Measurements from ENCODE around the gene DENND1A.
"Not testable (repeated sequence)": the region's sequence is repeated elsewhere in the genome, so short reads cannot be mapped to it uniquely, and the experiment has no call there.

The DENND1A gene

GRCh38 chr9:123643518-123643917, 286.4 kb downstream of the DENND1A start:
- DNase-seq: no peak

GRCh38 chr9:123642291-123643278, 287.3 kb downstream of the DENND1A start:
- DNase-seq: no peak

GRCh38 chr9:123640792-123641222, 289.1 kb downstream of the DENND1A start:
- DNase-seq: no peak

GRCh38 chr9:123639743-123640142, 290.2 kb downstream of the DENND1A start:
- no peak for DNase-seq

GRCh38 chr9:123637945-123638634, 291.8 kb downstream of the DENND1A start:
- no peak for DNase-seq

- no peak for DNase-seq
Measured at GRCh38 chr9:123637606-123637944, 292.4 kb downstream of the DENND1A start.

- DNase-seq: not testable (repeated sequence)
Measured at GRCh38 chr9:123636805-123637204, 293.1 kb downstream of the DENND1A start.

GRCh38 chr9:123631862-123632261, 298.1 kb downstream of the DENND1A start:
- DNase-seq: no peak

- DNase-seq: no peak
Measured at GRCh38 chr9:123630233-123630632, 299.7 kb downstream of the DENND1A start.

GRCh38 chr9:123629531-123629930, 300.4 kb downstream of the DENND1A start:
- DNase-seq: no peak

- DNase-seq: no peak
Measured at GRCh38 chr9:123622711-123623241, 307.1 kb downstream of the DENND1A start.

GRCh38 chr9:123620239-123620638, 309.7 kb downstream of the DENND1A start:
- DNase-seq: no peak

GRCh38 chr9:123617952-123618678, 311.8 kb downstream of the DENND1A start:
- no peak for DNase-seq

- no peak for DNase-seq
Measured at GRCh38 chr9:123617286-123617685, 312.6 kb downstream of the DENND1A start.

- DNase-seq: no peak
Measured at GRCh38 chr9:123616707-123617106, 313.2 kb downstream of the DENND1A start.

GRCh38 chr9:123615381-123615780, 314.5 kb downstream of the DENND1A start:
- DNase-seq: no peak

GRCh38 chr9:123614306-123615263, 315.3 kb downstream of the DENND1A start:
- no peak for DNase-seq

- DNase-seq: no peak
Measured at GRCh38 chr9:123611226-123611625, 318.7 kb downstream of the DENND1A start.

- DNase-seq: no peak
Measured at GRCh38 chr9:123609844-123610243, 320.1 kb downstream of the DENND1A start.

- DNase-seq: no peak
Measured at GRCh38 chr9:123608104-123608503, 321.8 kb downstream of the DENND1A start.

GRCh38 chr9:123607479-123607878, 322.4 kb downstream of the DENND1A start:
- DNase-seq: no peak

GRCh38 chr9:123606141-123606540, 323.8 kb downstream of the DENND1A start:
- DNase-seq: no peak
